Measurements from ENCODE around the gene RINL.

RINL gene

DNA sequence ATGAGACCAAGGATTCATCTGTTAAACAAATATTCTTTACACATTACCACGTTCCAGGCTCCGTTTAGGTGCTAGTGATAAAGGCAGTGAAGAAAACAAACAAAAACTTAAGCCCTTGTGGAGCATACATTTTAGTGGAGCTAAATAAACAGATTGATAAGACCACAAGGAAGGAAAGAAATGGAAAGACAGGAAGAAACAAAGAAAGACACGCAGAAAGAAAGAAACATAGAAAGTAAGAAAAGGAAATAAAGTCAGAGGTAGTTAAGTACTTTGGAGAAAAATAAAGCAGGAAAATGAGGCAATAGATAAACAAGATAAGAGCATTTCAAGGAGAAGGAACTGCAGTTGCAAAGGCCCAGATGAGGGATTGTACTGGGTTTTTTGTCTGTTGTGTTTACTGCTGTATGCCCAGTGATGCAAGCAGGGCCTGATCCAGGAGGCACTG, 22.7 kb upstream of the RINL start:
- H3K36me3 ChIP-seq (ENCODE audit: insufficient read depth) = no peaks in the 10 kb centered on the region; the same call in 1 of the 2 replicates
- H4K20me1 ChIP-seq (ENCODE audit: insufficient read depth) = no peaks in the 10 kb centered on the region
- no peak overlapping the region for H3K4me3 ChIP-seq (IDR thresholded peaks at IDR 0.05; ENCODE audit: insufficient read depth, low read depth, low read length)
- H3K4me2 ChIP-seq = peak overlapping the region; percentile 61
- H2AFZ ChIP-seq (ENCODE audit: low read depth) = 0 out of 2 replicates have a peak overlapping the region, but pooled peaks have one; percentile 38
- no peaks in the 10 kb centered on the region for H3K27me3 ChIP-seq (ENCODE audit: insufficient read depth, low read depth)
- TF ChIP-seq, protein P1, sequence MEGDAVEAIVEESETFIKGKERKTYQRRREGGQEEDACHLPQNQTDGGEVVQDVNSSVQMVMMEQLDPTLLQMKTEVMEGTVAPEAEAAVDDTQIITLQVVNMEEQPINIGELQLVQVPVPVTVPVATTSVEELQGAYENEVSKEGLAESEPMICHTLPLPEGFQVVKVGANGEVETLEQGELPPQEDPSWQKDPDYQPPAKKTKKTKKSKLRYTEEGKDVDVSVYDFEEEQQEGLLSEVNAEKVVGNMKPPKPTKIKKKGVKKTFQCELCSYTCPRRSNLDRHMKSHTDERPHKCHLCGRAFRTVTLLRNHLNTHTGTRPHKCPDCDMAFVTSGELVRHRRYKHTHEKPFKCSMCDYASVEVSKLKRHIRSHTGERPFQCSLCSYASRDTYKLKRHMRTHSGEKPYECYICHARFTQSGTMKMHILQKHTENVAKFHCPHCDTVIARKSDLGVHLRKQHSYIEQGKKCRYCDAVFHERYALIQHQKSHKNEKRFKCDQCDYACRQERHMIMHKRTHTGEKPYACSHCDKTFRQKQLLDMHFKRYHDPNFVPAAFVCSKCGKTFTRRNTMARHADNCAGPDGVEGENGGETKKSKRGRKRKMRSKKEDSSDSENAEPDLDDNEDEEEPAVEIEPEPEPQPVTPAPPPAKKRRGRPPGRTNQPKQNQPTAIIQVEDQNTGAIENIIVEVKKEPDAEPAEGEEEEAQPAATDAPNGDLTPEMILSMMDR (conservative IDR thresholded peaks at IDR 0.05; ENCODE audit: low read depth, low read length) = no peak
- peaks cover 16% of the 10 kb centered on the region; the same call in 1 of the 2 replicates for H3K79me2 ChIP-seq (ENCODE audit: insufficient read depth, low read depth)
- H3K9ac ChIP-seq = peak overlapping the region; percentile 55
- H3K27ac ChIP-seq = peak overlapping the region; percentile 24; the same call in 1 of the 2 replicates
- H3K4me1 ChIP-seq (ENCODE audit: low read depth, poor library complexity, severe bottlenecking) = peaks cover 23% of the 10 kb centered on the region

DNA sequence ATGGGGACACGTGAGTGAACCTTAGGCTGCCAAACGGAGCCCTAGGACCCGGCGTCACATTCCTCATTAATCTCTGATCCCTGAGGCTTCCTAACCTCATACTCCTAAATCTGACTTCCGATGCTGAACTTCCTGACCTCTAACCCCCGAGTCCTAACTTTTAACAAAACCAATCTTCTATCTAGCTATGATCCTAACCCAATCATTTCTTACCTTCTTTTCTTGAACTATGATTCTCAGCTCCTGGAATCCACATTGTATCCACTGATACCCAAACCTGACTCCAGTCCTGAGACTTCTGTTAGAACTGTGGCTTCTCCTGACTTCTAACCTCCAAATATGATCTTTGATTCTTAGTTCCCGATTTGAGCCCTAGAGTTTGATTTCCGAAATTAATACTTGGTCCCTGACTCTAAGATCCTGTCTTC, 22.1 kb upstream of the RINL start:
- TF ChIP-seq, protein P1 (conservative IDR thresholded peaks at IDR 0.05; ENCODE audit: low read depth, low read length) = no peak
- H3K27me3 ChIP-seq (ENCODE audit: insufficient read depth, low read depth) = no peaks in the 10 kb centered on the region
- no peak overlapping the region for H3K4me3 ChIP-seq (IDR thresholded peaks at IDR 0.05; ENCODE audit: insufficient read depth, low read depth, low read length)
- H3K4me2 ChIP-seq = peak overlapping the region; percentile 61
- H4K20me1 ChIP-seq (ENCODE audit: insufficient read depth) = no peaks in the 10 kb centered on the region
- H3K9ac ChIP-seq = peak overlapping the region; percentile 55
- peak overlapping the region; percentile 24; the same call in 1 of the 2 replicates for H3K27ac ChIP-seq
- H3K79me2 ChIP-seq (ENCODE audit: insufficient read depth, low read depth) = peaks cover 16% of the 10 kb centered on the region; the same call in 1 of the 2 replicates
- H2AFZ ChIP-seq (ENCODE audit: low read depth) = peak overlapping the region; percentile 38; the same call in 1 of the 2 replicates
- no peaks in the 10 kb centered on the region; the same call in 1 of the 2 replicates for H3K36me3 ChIP-seq (ENCODE audit: insufficient read depth)
- H3K4me1 ChIP-seq (ENCODE audit: low read depth, poor library complexity, severe bottlenecking) = peaks cover 23% of the 10 kb centered on the region

- H3K4me2 ChIP-seq = peak within 1 kb of the TSS; percentile 96
- no peak within 1 kb of the TSS for H3K4me3 ChIP-seq (IDR thresholded peaks at IDR 0.05; ENCODE audit: insufficient read depth, low read depth, low read length)
- TF ChIP-seq, protein P1 (conservative IDR thresholded peaks at IDR 0.05; ENCODE audit: low read depth, low read length) = no peak
- H4K20me1 ChIP-seq (ENCODE audit: insufficient read depth) = no peaks in the 10 kb centered on the region
- H3K36me3 ChIP-seq (ENCODE audit: insufficient read depth) = no peaks in the 10 kb centered on the region
- peak within 1 kb of the TSS; percentile 35 for H3K27ac ChIP-seq
- H3K79me2 ChIP-seq (ENCODE audit: insufficient read depth, low read depth) = peaks cover 16% of the 10 kb centered on the region; the same call in 1 of the 2 replicates
- H3K9ac ChIP-seq = peak within 1 kb of the TSS; percentile 71
- H3K27me3 ChIP-seq (ENCODE audit: insufficient read depth, low read depth) = no peaks in the 10 kb centered on the region
- H2AFZ ChIP-seq (ENCODE audit: low read depth) = peak within 1 kb of the TSS; percentile 93
- peaks cover 23% of the 10 kb centered on the region for H3K4me1 ChIP-seq (ENCODE audit: low read depth, poor library complexity, severe bottlenecking)
These were observed 21.5 kb upstream of the RINL start, which contains the start of the genes NFKBIB and SIRT2 for GRCh38 chr19:38899447-38900201. NFKBIB (plus strand) TSS chr19:38899969; CDS start chr19:38900033, 64 bp downstream. SIRT2 (minus strand) TSS chr19:38899618; CDS start chr19:38899521, 97 bp downstream.

DNA sequence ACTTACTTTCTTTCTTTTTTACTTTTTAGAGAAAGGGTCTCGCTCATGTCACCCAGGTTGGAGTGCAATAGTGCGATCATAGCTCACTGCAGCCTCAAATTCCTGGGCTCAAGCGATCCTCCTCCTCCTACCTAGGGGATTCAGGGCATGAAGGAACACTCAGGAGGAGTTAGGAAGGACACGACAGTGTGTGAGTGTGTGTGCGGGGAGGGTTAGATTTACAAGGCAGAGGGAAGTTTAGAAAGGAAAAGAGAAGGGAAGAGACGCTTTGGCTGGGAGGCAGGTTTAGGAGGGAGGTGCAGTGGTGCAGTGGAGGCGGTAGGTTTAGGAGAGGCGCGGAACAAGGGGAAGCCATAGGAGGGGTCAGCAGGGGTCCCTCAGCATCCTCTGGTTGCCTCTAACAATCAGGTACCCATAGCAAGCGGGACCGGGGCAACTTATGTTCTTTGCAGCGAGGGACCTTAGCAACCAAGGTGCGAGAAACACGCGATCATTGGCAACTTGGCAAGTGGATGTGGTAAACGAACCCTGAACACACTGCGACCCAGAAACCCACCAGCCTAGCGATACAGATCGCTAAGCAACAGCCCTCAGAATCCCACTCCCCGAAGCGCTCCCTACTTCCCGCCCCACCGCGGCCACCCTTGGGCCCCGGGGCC, 20.8 kb upstream of the RINL start:
- H2AFZ ChIP-seq (ENCODE audit: low read depth) = peak overlapping the region; percentile 93
- H3K79me2 ChIP-seq (ENCODE audit: insufficient read depth, low read depth) = peaks cover 16% of the 10 kb centered on the region; the same call in 1 of the 2 replicates
- no peaks in the 10 kb centered on the region for H4K20me1 ChIP-seq (ENCODE audit: insufficient read depth)
- peak overlapping the region; percentile 96 for H3K4me2 ChIP-seq
- no peaks in the 10 kb centered on the region for H3K27me3 ChIP-seq (ENCODE audit: insufficient read depth, low read depth)
- H3K27ac ChIP-seq = peak overlapping the region; percentile 35; the same call in 1 of the 2 replicates
- H3K4me3 ChIP-seq (IDR thresholded peaks at IDR 0.05; ENCODE audit: insufficient read depth, low read depth, low read length) = no peak overlapping the region
- peak overlapping the region; percentile 71 for H3K9ac ChIP-seq
- peaks cover 23% of the 10 kb centered on the region for H3K4me1 ChIP-seq (ENCODE audit: low read depth, poor library complexity, severe bottlenecking)
- H3K36me3 ChIP-seq (ENCODE audit: insufficient read depth) = no peaks in the 10 kb centered on the region
- TF ChIP-seq, protein P1 (conservative IDR thresholded peaks at IDR 0.05; ENCODE audit: low read depth, low read length) = no peak
